Measurements from ENCODE around the gene ABCA10.

The ABCA10 gene

DNA sequence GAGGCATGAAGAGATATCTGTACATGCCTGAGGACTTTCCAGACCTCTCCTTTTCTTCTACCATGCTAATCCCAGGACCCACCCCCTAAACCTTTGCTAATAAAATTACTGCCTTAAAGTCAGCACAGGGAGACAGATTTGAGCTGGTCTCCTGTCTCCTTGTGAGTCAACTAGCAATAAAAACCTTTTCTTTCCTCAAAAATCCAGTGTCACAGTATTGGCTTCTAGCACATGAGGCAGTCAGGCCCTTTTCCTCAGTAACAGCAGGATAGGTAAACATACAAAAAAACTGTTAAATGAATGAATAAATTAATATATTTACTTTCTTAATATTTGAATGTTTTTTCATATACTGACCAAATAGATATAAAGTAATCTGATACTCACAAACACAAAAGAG, 41.3 kb downstream of the ABCA10 start:
- no peaks in the 10 kb centered on the region for H3K79me2 ChIP-seq (ENCODE audit: insufficient read depth, low read length)
- no peaks in the 10 kb centered on the region for H3K9me3 ChIP-seq (ENCODE audit: insufficient read depth, low read length)
- no peaks in the 10 kb centered on the region for H3K9me2 ChIP-seq (replicated peaks; ENCODE audit: insufficient read depth, low read length)
- TF ChIP-seq, protein P1, sequence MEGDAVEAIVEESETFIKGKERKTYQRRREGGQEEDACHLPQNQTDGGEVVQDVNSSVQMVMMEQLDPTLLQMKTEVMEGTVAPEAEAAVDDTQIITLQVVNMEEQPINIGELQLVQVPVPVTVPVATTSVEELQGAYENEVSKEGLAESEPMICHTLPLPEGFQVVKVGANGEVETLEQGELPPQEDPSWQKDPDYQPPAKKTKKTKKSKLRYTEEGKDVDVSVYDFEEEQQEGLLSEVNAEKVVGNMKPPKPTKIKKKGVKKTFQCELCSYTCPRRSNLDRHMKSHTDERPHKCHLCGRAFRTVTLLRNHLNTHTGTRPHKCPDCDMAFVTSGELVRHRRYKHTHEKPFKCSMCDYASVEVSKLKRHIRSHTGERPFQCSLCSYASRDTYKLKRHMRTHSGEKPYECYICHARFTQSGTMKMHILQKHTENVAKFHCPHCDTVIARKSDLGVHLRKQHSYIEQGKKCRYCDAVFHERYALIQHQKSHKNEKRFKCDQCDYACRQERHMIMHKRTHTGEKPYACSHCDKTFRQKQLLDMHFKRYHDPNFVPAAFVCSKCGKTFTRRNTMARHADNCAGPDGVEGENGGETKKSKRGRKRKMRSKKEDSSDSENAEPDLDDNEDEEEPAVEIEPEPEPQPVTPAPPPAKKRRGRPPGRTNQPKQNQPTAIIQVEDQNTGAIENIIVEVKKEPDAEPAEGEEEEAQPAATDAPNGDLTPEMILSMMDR (IDR thresholded peaks at IDR 0.05; ENCODE audit: insufficient read depth, low read length, poor library complexity, severe bottlenecking): no peak
- no peak for TF ChIP-seq EZH2phosphoT487 (conservative IDR thresholded peaks at IDR 0.05; ENCODE audit: low read length)
- no peak overlapping the region for H3K9ac ChIP-seq (ENCODE audit: low read length)
- H3K4me2 ChIP-seq (ENCODE audit: low read depth, low read length, poor library complexity, severe bottlenecking): no peak overlapping the region
- no peak overlapping the region for H3K4me3 ChIP-seq (ENCODE audit: insufficient read depth, low read length, poor library complexity, severe bottlenecking)
- H2AFZ ChIP-seq (ENCODE audit: low read depth, low read length, severe bottlenecking): no peak overlapping the region
- no peaks in the 10 kb centered on the region for H3K36me3 ChIP-seq (ENCODE audit: low read length)
- H3K27me3 ChIP-seq (ENCODE audit: low read length): no peaks in the 10 kb centered on the region
- H3K27ac ChIP-seq (ENCODE audit: low read depth, low read length): no peak overlapping the region
- H4K20me1 ChIP-seq (ENCODE audit: low read depth, low read length): no peaks in the 10 kb centered on the region
- H3F3A ChIP-seq (ENCODE audit: insufficient read depth): no peaks in the 10 kb centered on the region

DNA sequence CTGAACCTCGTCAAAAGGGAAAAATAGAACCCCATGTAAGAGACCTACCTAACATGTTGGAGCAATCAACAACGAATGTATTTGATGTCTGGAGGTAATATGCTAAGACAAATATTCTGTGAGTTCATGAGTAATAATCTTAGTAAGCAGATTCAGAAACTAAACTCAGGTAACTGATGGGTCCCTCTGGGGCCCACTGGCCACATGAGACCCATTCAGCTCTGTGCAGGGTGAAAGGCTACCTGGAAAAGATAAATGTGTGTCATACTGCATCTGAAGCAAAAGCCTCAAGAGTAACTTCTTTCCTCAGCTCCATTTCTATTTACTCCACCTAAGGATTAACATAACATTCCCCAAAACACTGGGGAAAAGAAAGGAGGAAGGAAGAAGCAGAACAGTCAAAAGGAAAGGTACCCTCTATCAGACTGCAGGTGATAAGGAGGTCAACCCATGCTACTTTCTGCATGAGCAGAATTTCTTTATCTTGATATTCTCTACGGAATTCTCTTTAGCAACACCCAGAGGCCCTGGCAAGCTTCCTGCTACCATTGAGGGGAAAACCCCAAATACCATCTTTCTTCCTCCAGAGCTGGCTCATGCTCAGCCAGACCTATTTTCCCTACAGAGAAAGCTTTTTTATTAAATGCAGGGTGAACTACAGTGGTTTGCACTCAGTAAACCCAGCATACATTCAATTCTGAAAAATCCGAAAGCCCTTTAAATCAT, 49.2 kb downstream of the ABCA10 start:
- Histone ChIP-seq H3K9me3 (ENCODE audit: insufficient read depth, low read length) (no peaks in the 10 kb centered on the region), H3K27me3 (ENCODE audit: low read length) (no peaks in the 10 kb centered on the region), H3K9ac (ENCODE audit: low read length) (no peak overlapping the region), H3K36me3 (ENCODE audit: low read length) (no peaks in the 10 kb centered on the region), H3F3A (ENCODE audit: insufficient read depth) (no peaks in the 10 kb centered on the region), H3K9me2 (replicated peaks; ENCODE audit: insufficient read depth, low read length) (no peaks in the 10 kb centered on the region), H3K4me2 (ENCODE audit: low read depth, low read length, poor library complexity, severe bottlenecking) (no peak overlapping the region), H3K79me2 (ENCODE audit: insufficient read depth, low read length) (no peaks in the 10 kb centered on the region), H3K27ac (ENCODE audit: low read depth, low read length) (no peak overlapping the region), H2AFZ (ENCODE audit: low read depth, low read length, severe bottlenecking) (no peak overlapping the region), H3K4me3 (ENCODE audit: insufficient read depth, low read length, poor library complexity, severe bottlenecking) (no peak overlapping the region), H4K20me1 (ENCODE audit: low read depth, low read length) (no peaks in the 10 kb centered on the region)
- no peak for TF ChIP-seq EZH2phosphoT487 (conservative IDR thresholded peaks at IDR 0.05; ENCODE audit: low read length)
- TF ChIP-seq, protein P1 (IDR thresholded peaks at IDR 0.05; ENCODE audit: insufficient read depth, low read length, poor library complexity, severe bottlenecking): no peak

DNA sequence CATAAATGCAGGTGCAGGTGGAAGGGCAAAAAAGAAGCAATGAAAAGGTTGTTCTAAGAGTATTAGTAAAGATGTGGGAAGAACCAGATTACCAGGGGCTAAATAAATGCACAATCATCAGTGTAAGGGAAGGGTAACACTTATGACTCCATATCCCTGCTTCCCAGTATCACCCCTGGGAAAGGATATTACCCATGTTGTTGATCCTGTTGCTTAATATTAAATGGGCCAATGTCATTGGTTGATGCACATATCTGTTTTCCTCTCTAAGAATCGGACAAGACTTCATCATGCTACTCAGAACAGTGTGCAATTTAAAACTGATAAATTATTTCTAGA, 52.2 kb downstream of the ABCA10 start:
- H3K9ac ChIP-seq (ENCODE audit: low read length): no peak overlapping the region
- H4K20me1 ChIP-seq (ENCODE audit: low read depth, low read length): no peaks in the 10 kb centered on the region
- H3K9me2 ChIP-seq (replicated peaks; ENCODE audit: insufficient read depth, low read length): no peaks in the 10 kb centered on the region
- H3K4me2 ChIP-seq (ENCODE audit: low read depth, low read length, poor library complexity, severe bottlenecking): no peak overlapping the region
- H3K4me3 ChIP-seq (ENCODE audit: insufficient read depth, low read length, poor library complexity, severe bottlenecking): no peak overlapping the region
- H3K27ac ChIP-seq (ENCODE audit: low read depth, low read length): no peak overlapping the region
- H3K36me3 ChIP-seq (ENCODE audit: low read length): no peaks in the 10 kb centered on the region
- H3K9me3 ChIP-seq (ENCODE audit: insufficient read depth, low read length): no peaks in the 10 kb centered on the region
- no peak overlapping the region for H2AFZ ChIP-seq (ENCODE audit: low read depth, low read length, severe bottlenecking)
- TF ChIP-seq EZH2phosphoT487 (conservative IDR thresholded peaks at IDR 0.05; ENCODE audit: low read length): no peak
- TF ChIP-seq, protein P1 (IDR thresholded peaks at IDR 0.05; ENCODE audit: insufficient read depth, low read length, poor library complexity, severe bottlenecking): no peak
- no peaks in the 10 kb centered on the region for H3K79me2 ChIP-seq (ENCODE audit: insufficient read depth, low read length)
- no peaks in the 10 kb centered on the region for H3K27me3 ChIP-seq (ENCODE audit: low read length)
- no peaks in the 10 kb centered on the region for H3F3A ChIP-seq (ENCODE audit: insufficient read depth)
